Fibroblast of villous mesenchyme (primary cell): ENCODE data around the gene PARP2. TPM values are rescaled to one million over a fixed set of nuclear protein-coding genes. Genes with fewer than 3 reads are reported as not detected.

Experiments
- DNase-seq: peaks from one replicate; pipeline ENCODE4 v3.0.0-alpha.2; 2010; ENCODE audit warnings: low read depth
- H3K4me3 ChIP-seq: 2 replicates; pipeline ENCODE4 v1.5.1; 2011; ENCODE audit warnings: low read depth, mild to moderate bottlenecking, low read length
- CTCF ChIP-seq: IDR thresholded peaks from 2 replicates; pipeline ENCODE4 v1.5.1; 2012; ENCODE audit warnings: low read depth, mild to moderate bottlenecking, low read length; ENCODE audit not compliant: insufficient read depth
- total RNA-seq: library from RNA; depleted of rRNA; stranded (reverse); fragments of >200 nt; gene quantifications from 2 replicates; pipeline ENCODE4 v1.2.3, GENCODE V29; 2012

The PARP2 gene
- total RNA-seq, 1 donor: 12.5 TPM

GRCh38 chr14:20314026-20314425 is 29.4 kb upstream of the PARP2 start:
- no peak for TF ChIP-seq CTCF
- no peak overlapping the region for H3K4me3 ChIP-seq
- no peak for DNase-seq

GRCh38 chr14:20317720-20318119 is 25.7 kb upstream of the PARP2 start:
- TF ChIP-seq CTCF: no peak
- no peak for DNase-seq

GRCh38 chr14:20327005-20327869 is 16.2 kb upstream of the PARP2 start:
- peak; percentile 65 for TF ChIP-seq CTCF
- peak; percentile 76 for DNase-seq
- H3K4me3 ChIP-seq: no peak overlapping the region

More at GRCh38 chr14:20317720-20318119, 25.7 kb upstream of the PARP2 start:
- no peak overlapping the region for H3K4me3 ChIP-seq

GRCh38 chr14:20328705-20329104 is 14.7 kb upstream of the PARP2 start:
- no peak for TF ChIP-seq CTCF
- H3K4me3 ChIP-seq: no peak overlapping the region
- DNase-seq: no peak

GRCh38 chr14:20329355-20329754 is 14.1 kb upstream of the PARP2 start:
- no peak for DNase-seq
- no peak overlapping the region for H3K4me3 ChIP-seq
- no peak for TF ChIP-seq CTCF

- no peak for DNase-seq
- no peak overlapping the region for H3K4me3 ChIP-seq
- no peak for TF ChIP-seq CTCF
These were observed 12.3 kb upstream of the PARP2 start for GRCh38 chr14:20331053-20331613.
